Measurements from ENCODE around the gene PPP2R5C. TPM values are rescaled to one million over a fixed set of nuclear protein-coding genes. Genes with fewer than 3 reads are reported as not detected.

The PPP2R5C gene
- total and polyA plus RNA-seq, 8 donors, result 41.6 to 76.1 (median 55.9) TPM

GRCh38 chr14:101851736-101852405 lies 90.4 kb downstream of the PPP2R5C start:
- Histone ChIP-seq H3K4me3 (no peak overlapping the region), H3K27me3 (no peaks in the 10 kb centered on the region), H3K36me3 (no peaks in the 10 kb centered on the region), H3K9me3 (no peaks in the 10 kb centered on the region), H3K4me1 (peaks cover 9 to 16% (median 15%) of the 10 kb centered on the region in 3 donors), H3K27ac (no peak overlapping the region)
- no peak for DNase-seq
- TF ChIP-seq, protein P1, sequence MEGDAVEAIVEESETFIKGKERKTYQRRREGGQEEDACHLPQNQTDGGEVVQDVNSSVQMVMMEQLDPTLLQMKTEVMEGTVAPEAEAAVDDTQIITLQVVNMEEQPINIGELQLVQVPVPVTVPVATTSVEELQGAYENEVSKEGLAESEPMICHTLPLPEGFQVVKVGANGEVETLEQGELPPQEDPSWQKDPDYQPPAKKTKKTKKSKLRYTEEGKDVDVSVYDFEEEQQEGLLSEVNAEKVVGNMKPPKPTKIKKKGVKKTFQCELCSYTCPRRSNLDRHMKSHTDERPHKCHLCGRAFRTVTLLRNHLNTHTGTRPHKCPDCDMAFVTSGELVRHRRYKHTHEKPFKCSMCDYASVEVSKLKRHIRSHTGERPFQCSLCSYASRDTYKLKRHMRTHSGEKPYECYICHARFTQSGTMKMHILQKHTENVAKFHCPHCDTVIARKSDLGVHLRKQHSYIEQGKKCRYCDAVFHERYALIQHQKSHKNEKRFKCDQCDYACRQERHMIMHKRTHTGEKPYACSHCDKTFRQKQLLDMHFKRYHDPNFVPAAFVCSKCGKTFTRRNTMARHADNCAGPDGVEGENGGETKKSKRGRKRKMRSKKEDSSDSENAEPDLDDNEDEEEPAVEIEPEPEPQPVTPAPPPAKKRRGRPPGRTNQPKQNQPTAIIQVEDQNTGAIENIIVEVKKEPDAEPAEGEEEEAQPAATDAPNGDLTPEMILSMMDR (IDR thresholded peaks at IDR 0.05), result no peak
- peak in 3 of 4 donors; percentile 14 to 56 (median 36) for ATAC-seq
- no peak for FAIRE-seq
- WGBS, 2 donors, result 65 to 69% methylated on average over 7 of the region's 7 CpGs
- intact Hi-C loops (cut with DNase I), result no loop called here

GRCh38 chr14:101852785-101853184 lies 91.3 kb downstream of the PPP2R5C start:
- Histone ChIP-seq H3K4me3 (no peak overlapping the region), H3K27ac (no peak overlapping the region), H3K9me3 (no peaks in the 10 kb centered on the region), H3K36me3 (no peaks in the 10 kb centered on the region), H3K4me1 (peaks cover 9 to 25% (median 24%) of the 10 kb centered on the region in 3 donors), H3K27me3 (no peaks in the 10 kb centered on the region)
- no peak for FAIRE-seq
- TF ChIP-seq, protein P1 (IDR thresholded peaks at IDR 0.05), result no peak
- DNase-seq, result no peak
- no peak for ATAC-seq
- intact Hi-C loops (cut with DNase I), result no loop called here
- WGBS, 2 donors, result 95 to 98% methylated on average over 5 of the region's 5 CpGs

DNA sequence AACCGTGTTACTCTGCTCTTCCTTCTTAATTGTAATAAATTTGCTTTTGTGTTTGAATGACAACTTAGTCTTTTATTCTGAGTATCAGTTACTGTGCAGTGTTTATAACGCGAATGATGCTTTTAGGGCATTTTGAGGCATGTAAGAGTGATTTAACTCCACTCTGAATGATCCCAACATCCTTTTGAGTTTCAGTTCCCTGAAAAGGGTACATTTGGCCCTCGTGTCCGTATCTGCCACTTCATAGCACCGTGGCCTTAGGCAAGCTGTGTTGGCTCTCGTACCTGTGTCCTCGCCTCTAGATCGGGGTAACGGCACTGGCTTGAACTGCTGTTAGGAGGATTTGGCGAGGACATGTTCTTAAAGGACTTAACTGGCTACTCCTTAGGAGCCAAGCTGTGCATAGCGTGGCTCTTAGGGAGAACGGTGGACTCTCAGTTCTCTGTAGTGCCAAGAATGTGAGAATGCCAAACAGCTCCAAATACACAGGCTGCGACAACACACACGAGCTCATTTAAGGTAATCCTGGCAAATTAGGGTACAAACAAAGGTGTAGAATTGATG lies 92.0 kb downstream of the PPP2R5C start:
- H3K4me3 ChIP-seq, result no peak overlapping the region
- no peaks in the 10 kb centered on the region for H3K36me3 ChIP-seq
- FAIRE-seq (no peak), ATAC-seq (no peak), DNase-seq (no peak)
- H3K27ac ChIP-seq, result no peak overlapping the region
- no peaks in the 10 kb centered on the region for H3K27me3 ChIP-seq
- intact Hi-C loops (cut with DNase I), result no loop called here
- TF ChIP-seq, protein P1 (IDR thresholded peaks at IDR 0.05), result no peak
- no peaks in the 10 kb centered on the region for H3K9me3 ChIP-seq
- peaks cover 9 to 29% (median 25%) of the 10 kb centered on the region in 3 donors for H3K4me1 ChIP-seq
- 80 to 82% methylated on average over 15 of the region's 15 CpGs for WGBS, 2 donors

GRCh38 chr14:101854366-101854765 lies 92.9 kb downstream of the PPP2R5C start:
- Histone ChIP-seq H3K36me3 (no peaks in the 10 kb centered on the region), H3K27me3 (no peaks in the 10 kb centered on the region), H3K27ac (no peak overlapping the region), H3K4me3 (no peak overlapping the region), H3K9me3 (no peaks in the 10 kb centered on the region), H3K4me1 (peaks cover 9 to 29% (median 25%) of the 10 kb centered on the region in 3 donors)
- intact Hi-C loops (cut with DNase I), result no loop called here
- DNase-seq (no peak), FAIRE-seq (no peak), ATAC-seq (peak in 3 of 4 donors; percentile 7 to 14 (median 9))
- TF ChIP-seq, protein P1 (IDR thresholded peaks at IDR 0.05), result no peak
- WGBS, 2 donors, result 83 to 86% methylated on average over 5 of the region's 5 CpGs

DNA sequence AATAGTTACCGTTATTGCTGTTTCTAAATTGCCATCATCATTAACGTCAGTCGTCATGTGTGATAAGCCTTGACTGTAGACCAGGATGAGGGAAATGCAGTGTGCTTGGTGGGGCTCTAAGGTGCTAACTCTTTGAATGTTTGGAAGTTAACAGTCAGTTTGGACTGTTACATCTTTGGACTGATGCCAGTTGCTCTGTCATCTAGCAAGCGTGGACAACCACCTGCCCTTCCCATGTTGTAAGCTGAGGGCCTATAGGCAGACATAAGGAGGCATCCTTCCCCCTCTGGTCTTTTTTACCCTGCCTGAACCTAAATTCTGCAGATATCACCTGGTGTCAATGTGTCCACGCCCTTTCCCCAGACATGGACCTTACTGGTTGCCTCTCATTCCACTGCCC lies 94.4 kb downstream of the PPP2R5C start:
- no peak for DNase-seq
- Histone ChIP-seq H3K4me1 (peaks cover 9 to 28% (median 25%) of the 10 kb centered on the region in 3 donors), H3K27ac (no peak overlapping the region), H3K27me3 (no peaks in the 10 kb centered on the region), H3K4me3 (no peak overlapping the region), H3K36me3 (no peaks in the 10 kb centered on the region), H3K9me3 (no peaks in the 10 kb centered on the region)
- intact Hi-C loops (cut with DNase I), result no loop called here
- peak in 1 of 4 donors; percentile 7 for ATAC-seq
- FAIRE-seq, result no peak
- TF ChIP-seq, protein P1 (IDR thresholded peaks at IDR 0.05), result no peak
- 61 to 68% methylated on average over 5 of the region's 5 CpGs for WGBS, 2 donors

All from pancreas (tissue), 10 donors.